HEK293 (cell line): ENCODE results near the gene STK32C.

Experiments used
- CTCF ChIA-PET: fragments of 350-600 bp; formaldehyde crosslinking; extraction: SDS; loops from one replicate; lab custom pipeline; 2021; ENCODE audit warnings: antibody characterized with exemption; lab: Yijun Ruan, JAX
- POLR2A ChIA-PET: fragments of 300-600 bp; formaldehyde crosslinking; extraction: SDS; loops from one replicate; lab custom pipeline; 2020; ENCODE audit warnings: antibody characterized with exemption, inconsistent platforms; lab: Yijun Ruan, JAX
- H3K27ac ChIP-seq: fragments of 200-500 bp; sonication (Bioruptor generic); 2 replicates; pipeline ENCODE4 v1.5.1; 2014; ENCODE audit warnings: low read depth, low read length, control low read depth, inconsistent platforms; ENCODE audit errors: extremely low read depth
- H3K36me3 ChIP-seq, 2 experiments: fragments of 200-500 bp in 1 of 2; sonication (Bioruptor generic) in 1 of 2; 1 replicate in 1 of 2; 2 replicates in 1 of 2; pipeline ENCODE4 v1.5.1; 2014 to 2017; ENCODE audit warnings: inconsistent platforms in 2 of 2, low read length in 2 of 2; ENCODE audit not compliant: control insufficient read depth in 2 of 2, insufficient read depth in 1 of 2
- H3K4me1 ChIP-seq: fragments of 200-500 bp; sonication (Bioruptor generic); 2 replicates; pipeline ENCODE4 v1.5.1; 2014; ENCODE audit warnings: mild to moderate bottlenecking, low read length, inconsistent platforms; ENCODE audit not compliant: control insufficient read depth, insufficient read depth
- H3K4me3 ChIP-seq: 2 replicates; pipeline ENCODE4 v1.5.1; 2011; ENCODE audit warnings: low read depth, mild to moderate bottlenecking, control low read depth, low read length, moderate library complexity
- H3K9me3 ChIP-seq: fragments of 200-500 bp; sonication (Bioruptor generic); 2 replicates; pipeline ENCODE4 v1.5.1; 2014; ENCODE audit warnings: low read depth, low read length, inconsistent platforms; ENCODE audit not compliant: control insufficient read depth, insufficient read depth
- HOXC10 ChIP-seq: sonication (generic); formaldehyde crosslinking; IDR thresholded peaks from 2 replicates; pipeline ENCODE4 v1.8.1; 2023; ENCODE audit warnings: mild to moderate bottlenecking, missing genetic modification reagents
- PATZ1 ChIP-seq: fragments of 450-650 bp; formaldehyde crosslinking; IDR thresholded peaks from 2 replicates; pipeline ENCODE4 v1.5.1; 2016; ENCODE audit warnings: missing biosample characterization, missing genetic modification characterization
- PBX3 ChIP-seq: sonication (generic); formaldehyde crosslinking; IDR thresholded peaks from 2 replicates; pipeline ENCODE4 v1.8.1; 2022; ENCODE audit warnings: mild to moderate bottlenecking, moderate library complexity, missing genetic modification reagents
- SP7 ChIP-seq: fragments of 450-650 bp; formaldehyde crosslinking; IDR thresholded peaks from 2 replicates; pipeline ENCODE4 v1.5.1; 2016; ENCODE audit warnings: missing biosample characterization, missing genetic modification characterization
- ZBTB48 ChIP-seq: fragments of 450-650 bp; formaldehyde crosslinking; IDR thresholded peaks from 2 replicates; pipeline ENCODE4 v1.5.1; 2016; ENCODE audit warnings: missing biosample characterization, missing genetic modification characterization
- ZIC2 ChIP-seq: fragments of 450-650 bp; formaldehyde crosslinking; IDR thresholded peaks from 2 replicates; pipeline ENCODE4 v1.5.1; 2016; ENCODE audit warnings: missing biosample characterization, missing genetic modification characterization
- ZNF112 ChIP-seq: fragments of 450-650 bp; formaldehyde crosslinking; IDR thresholded peaks from 2 replicates; pipeline ENCODE4 v1.5.0; 2017; ENCODE audit warnings: missing biosample characterization, missing genetic modification characterization
- ZNF202 ChIP-seq: fragments of 450-650 bp; formaldehyde crosslinking; IDR thresholded peaks from 2 replicates; pipeline ENCODE4 v1.5.1; 2016; ENCODE audit warnings: missing biosample characterization, missing genetic modification characterization, borderline replicate concordance
- ZNF211 ChIP-seq: fragments of 450-650 bp; formaldehyde crosslinking; IDR thresholded peaks from 2 replicates; pipeline ENCODE4 v1.5.1; 2016; ENCODE audit warnings: low read depth, missing biosample characterization, missing genetic modification characterization
- ZNF248 ChIP-seq: fragments of 450-650 bp; formaldehyde crosslinking; IDR thresholded peaks from 2 replicates; pipeline ENCODE4 v1.5.1; 2017; ENCODE audit warnings: missing biosample characterization, missing genetic modification characterization
- ZNF350 ChIP-seq: fragments of 450-650 bp; formaldehyde crosslinking; IDR thresholded peaks from 2 replicates; pipeline ENCODE4 v1.5.0; 2017; ENCODE audit warnings: missing biosample characterization, mild to moderate bottlenecking, missing genetic modification characterization
- ZNF501 ChIP-seq: fragments of 450-650 bp; formaldehyde crosslinking; IDR thresholded peaks from 2 replicates; pipeline ENCODE4 v1.5.1; 2016; ENCODE audit warnings: missing biosample characterization, missing genetic modification characterization
- ZNF510 ChIP-seq: fragments of 450-650 bp; formaldehyde crosslinking; IDR thresholded peaks from 2 replicates; pipeline ENCODE4 v1.5.1; 2018; ENCODE audit warnings: mild to moderate bottlenecking, missing genetic modification characterization, missing biosample characterization; ENCODE audit not compliant: insufficient replicate concordance
- ZNF548 ChIP-seq: fragments of 450-650 bp; formaldehyde crosslinking; IDR thresholded peaks from 2 replicates; pipeline ENCODE4 v1.5.1; 2016; ENCODE audit warnings: missing biosample characterization, missing genetic modification characterization
- ZNF596 ChIP-seq: fragments of 450-650 bp; IDR thresholded peaks from 2 replicates; pipeline ENCODE4 v1.5.0; 2018; ENCODE audit warnings: missing biosample characterization, mild to moderate bottlenecking, missing genetic modification characterization, moderate library complexity
- ZNF704 ChIP-seq: fragments of 450-650 bp; formaldehyde crosslinking; IDR thresholded peaks from 2 replicates; pipeline ENCODE4 v1.5.1; 2016; ENCODE audit warnings: missing biosample characterization, missing genetic modification characterization
- ZNF785 ChIP-seq: fragments of 450-650 bp; formaldehyde crosslinking; IDR thresholded peaks from 2 replicates; pipeline ENCODE4 v1.5.1; 2016; ENCODE audit warnings: missing biosample characterization, missing genetic modification characterization
- ZNF837 ChIP-seq: fragments of 450-650 bp; formaldehyde crosslinking; IDR thresholded peaks from 2 replicates; pipeline ENCODE4 v1.5.1; 2016; ENCODE audit warnings: missing biosample characterization, missing genetic modification characterization
- ZNF843 ChIP-seq: fragments of 450-650 bp; formaldehyde crosslinking; IDR thresholded peaks from 2 replicates; pipeline ENCODE4 v1.5.1; 2016; ENCODE audit warnings: missing biosample characterization, missing genetic modification characterization
- ZSCAN5A ChIP-seq: fragments of 450-650 bp; formaldehyde crosslinking; IDR thresholded peaks from 2 replicates; pipeline ENCODE4 v1.5.1; 2016; ENCODE audit warnings: missing biosample characterization, missing genetic modification characterization
- ZXDB ChIP-seq: fragments of 450-650 bp; formaldehyde crosslinking; IDR thresholded peaks from 2 replicates; pipeline ENCODE4 v1.5.1; 2016; ENCODE audit warnings: missing biosample characterization, missing genetic modification characterization
- TF ChIP-seq, protein P1 (sequence below): fragments of 450-650 bp; formaldehyde crosslinking; conservative IDR thresholded peaks from 2 replicates; pipeline ENCODE4 v1.5.1; 2016; ENCODE audit warnings: low read depth, missing biosample characterization, missing genetic modification characterization
- TF ChIP-seq, protein P2 (sequence below): fragments of 450-650 bp; formaldehyde crosslinking; conservative IDR thresholded peaks from 2 replicates; pipeline ENCODE4 v1.5.1; 2016; ENCODE audit warnings: low read depth, missing biosample characterization, missing genetic modification characterization

Gene STK32C

DNA sequence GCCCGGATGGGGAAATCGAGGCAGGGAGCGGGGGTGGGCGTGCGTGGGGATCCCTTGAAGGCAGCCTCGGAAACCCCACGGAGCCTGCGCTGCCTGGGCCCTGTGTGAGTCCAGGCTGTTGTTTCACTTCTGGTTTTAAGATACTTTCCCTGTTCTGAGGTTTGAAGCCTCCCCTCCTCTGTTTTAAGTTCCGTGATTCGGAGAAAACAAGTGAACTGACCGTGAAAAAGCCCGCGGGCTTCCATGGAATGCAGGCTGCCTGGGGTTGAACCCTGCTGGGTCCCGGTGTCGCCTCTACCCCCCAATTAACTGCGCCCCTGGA is 24.6 kb upstream of the STK32C start:
- Histone ChIP-seq H3K36me3 (peaks cover 0 to under 1% of the 10 kb centered on the region in 2 experiments; a peak in 1 of 3 replicates), H3K9me3 (no peaks in the 10 kb centered on the region), H3K27ac (peak overlapping the region; percentile 63; the same call in 1 of the 2 replicates), H3K4me1 (peaks cover 18% of the 10 kb centered on the region), H3K4me3 (peak overlapping the region; percentile 70)
- CTCF ChIA-PET: no interaction called here
- POLR2A ChIA-PET: interaction anchor here (0.9 kb wide), 1 partner anchor 25 kb away, joined by 5 read pairs; the partner anchor contains the start of gene STK32C
- TF ChIP-seq ZNF248 (tag by site-specific recombination): no peak
- TF ChIP-seq PBX3: no peak
- TF ChIP-seq, protein P1, sequence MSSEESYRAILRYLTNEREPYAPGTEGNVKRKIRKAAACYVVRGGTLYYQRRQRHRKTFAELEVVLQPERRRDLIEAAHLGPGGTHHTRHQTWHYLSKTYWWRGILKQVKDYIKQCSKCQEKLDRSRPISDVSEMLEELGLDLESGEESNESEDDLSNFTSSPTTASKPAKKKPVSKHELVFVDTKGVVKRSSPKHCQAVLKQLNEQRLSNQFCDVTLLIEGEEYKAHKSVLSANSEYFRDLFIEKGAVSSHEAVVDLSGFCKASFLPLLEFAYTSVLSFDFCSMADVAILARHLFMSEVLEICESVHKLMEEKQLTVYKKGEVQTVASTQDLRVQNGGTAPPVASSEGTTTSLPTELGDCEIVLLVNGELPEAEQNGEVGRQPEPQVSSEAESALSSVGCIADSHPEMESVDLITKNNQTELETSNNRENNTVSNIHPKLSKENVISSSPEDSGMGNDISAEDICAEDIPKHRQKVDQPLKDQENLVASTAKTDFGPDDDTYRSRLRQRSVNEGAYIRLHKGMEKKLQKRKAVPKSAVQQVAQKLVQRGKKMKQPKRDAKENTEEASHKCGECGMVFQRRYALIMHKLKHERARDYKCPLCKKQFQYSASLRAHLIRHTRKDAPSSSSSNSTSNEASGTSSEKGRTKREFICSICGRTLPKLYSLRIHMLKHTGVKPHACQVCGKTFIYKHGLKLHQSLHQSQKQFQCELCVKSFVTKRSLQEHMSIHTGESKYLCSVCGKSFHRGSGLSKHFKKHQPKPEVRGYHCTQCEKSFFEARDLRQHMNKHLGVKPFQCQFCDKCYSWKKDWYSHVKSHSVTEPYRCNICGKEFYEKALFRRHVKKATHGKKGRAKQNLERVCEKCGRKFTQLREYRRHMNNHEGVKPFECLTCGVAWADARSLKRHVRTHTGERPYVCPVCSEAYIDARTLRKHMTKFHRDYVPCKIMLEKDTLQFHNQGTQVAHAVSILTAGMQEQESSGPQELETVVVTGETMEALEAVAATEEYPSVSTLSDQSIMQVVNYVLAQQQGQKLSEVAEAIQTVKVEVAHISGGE: no peak
- TF ChIP-seq ZIC2 (tag by site-specific recombination): no peak
- 0 out of 2 replicates have a peak, but pooled peaks have one; percentile 91 for TF ChIP-seq ZNF501 (tag by site-specific recombination)
- no peak for TF ChIP-seq ZSCAN5A (tag by site-specific recombination)
- no peak for TF ChIP-seq PATZ1
- TF ChIP-seq HOXC10 (CRISPR knock-in tag): no peak
- TF ChIP-seq ZNF211: no peak
- no peak for TF ChIP-seq ZNF202
- no peak for TF ChIP-seq ZNF843
- TF ChIP-seq ZBTB48: 0 out of 2 replicates have a peak, but pooled peaks have one; percentile 12
- no peak for TF ChIP-seq ZNF112 (tag by site-specific recombination)
- TF ChIP-seq ZNF785 (tag by site-specific recombination): no peak
- TF ChIP-seq, protein P2, sequence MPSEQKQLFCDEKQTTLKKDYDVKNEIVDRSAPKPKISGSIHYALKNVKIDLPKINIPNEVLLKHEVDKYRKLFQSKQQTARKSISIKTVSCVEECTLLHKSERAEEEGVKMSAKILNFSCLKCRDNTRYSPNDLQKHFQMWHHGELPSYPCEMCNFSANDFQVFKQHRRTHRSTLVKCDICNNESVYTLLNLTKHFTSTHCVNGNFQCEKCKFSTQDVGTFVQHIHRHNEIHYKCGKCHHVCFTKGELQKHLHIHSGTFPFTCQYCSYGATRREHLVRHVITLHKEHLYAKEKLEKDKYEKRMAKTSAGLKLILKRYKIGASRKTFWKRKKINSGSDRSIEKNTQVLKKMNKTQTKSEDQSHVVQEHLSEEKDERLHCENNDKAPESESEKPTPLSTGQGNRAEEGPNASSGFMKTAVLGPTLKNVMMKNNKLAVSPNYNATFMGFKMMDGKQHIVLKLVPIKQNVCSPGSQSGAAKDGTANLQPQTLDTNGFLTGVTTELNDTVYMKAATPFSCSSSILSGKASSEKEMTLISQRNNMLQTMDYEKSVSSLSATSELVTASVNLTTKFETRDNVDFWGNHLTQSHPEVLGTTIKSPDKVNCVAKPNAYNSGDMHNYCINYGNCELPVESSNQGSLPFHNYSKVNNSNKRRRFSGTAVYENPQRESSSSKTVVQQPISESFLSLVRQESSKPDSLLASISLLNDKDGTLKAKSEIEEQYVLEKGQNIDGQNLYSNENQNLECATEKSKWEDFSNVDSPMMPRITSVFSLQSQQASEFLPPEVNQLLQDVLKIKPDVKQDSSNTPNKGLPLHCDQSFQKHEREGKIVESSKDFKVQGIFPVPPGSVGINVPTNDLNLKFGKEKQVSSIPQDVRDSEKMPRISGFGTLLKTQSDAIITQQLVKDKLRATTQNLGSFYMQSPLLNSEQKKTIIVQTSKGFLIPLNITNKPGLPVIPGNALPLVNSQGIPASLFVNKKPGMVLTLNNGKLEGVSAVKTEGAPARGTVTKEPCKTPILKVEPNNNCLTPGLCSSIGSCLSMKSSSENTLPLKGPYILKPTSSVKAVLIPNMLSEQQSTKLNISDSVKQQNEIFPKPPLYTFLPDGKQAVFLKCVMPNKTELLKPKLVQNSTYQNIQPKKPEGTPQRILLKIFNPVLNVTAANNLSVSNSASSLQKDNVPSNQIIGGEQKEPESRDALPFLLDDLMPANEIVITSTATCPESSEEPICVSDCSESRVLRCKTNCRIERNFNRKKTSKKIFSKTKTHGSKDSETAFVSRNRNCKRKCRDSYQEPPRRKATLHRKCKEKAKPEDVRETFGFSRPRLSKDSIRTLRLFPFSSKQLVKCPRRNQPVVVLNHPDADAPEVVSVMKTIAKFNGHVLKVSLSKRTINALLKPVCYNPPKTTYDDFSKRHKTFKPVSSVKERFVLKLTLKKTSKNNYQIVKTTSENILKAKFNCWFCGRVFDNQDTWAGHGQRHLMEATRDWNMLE (tag by site-specific recombination): no peak
- TF ChIP-seq ZXDB: peak; percentile 100; the same call in 1 of the 2 replicates
- TF ChIP-seq ZNF548 (tag by site-specific recombination): no peak
- no peak for TF ChIP-seq ZNF837 (tag by site-specific recombination)
- TF ChIP-seq ZNF596: 0 out of 2 replicates have a peak, but pooled peaks have one; percentile 12
- no peak for TF ChIP-seq ZNF350 (tag by site-specific recombination)
- no peak for TF ChIP-seq ZNF704
- no peak for TF ChIP-seq SP7 (tag by site-specific recombination)
- no peak for TF ChIP-seq ZNF510
